NCI-H526 (cell line): Measurements from ENCODE around the gene ARID5B.
A peak's percentile ranks its signal among the peaks of the same experiment; 100 is the strongest.
"Not testable (repeated sequence)": the region's sequence is repeated elsewhere in the genome, so short reads cannot be mapped to it uniquely, and the experiment has no call there.

Source experiments
- DNase-seq, 2 experiments: peaks; one replicate each; lab custom pipeline; 2025; lab: John Stamatoyannopoulos, UW

The ARID5B gene

GRCh38 chr10:61965703-61966395, 64.3 kb downstream of the ARID5B start:
- DNase-seq = no peak

- DNase-seq = no peak
Observed at GRCh38 chr10:61967298-61967697, 65.8 kb downstream of the ARID5B start.

GRCh38 chr10:61970182-61971002, 68.9 kb downstream of the ARID5B start:
- DNase-seq = no peak

DNA sequence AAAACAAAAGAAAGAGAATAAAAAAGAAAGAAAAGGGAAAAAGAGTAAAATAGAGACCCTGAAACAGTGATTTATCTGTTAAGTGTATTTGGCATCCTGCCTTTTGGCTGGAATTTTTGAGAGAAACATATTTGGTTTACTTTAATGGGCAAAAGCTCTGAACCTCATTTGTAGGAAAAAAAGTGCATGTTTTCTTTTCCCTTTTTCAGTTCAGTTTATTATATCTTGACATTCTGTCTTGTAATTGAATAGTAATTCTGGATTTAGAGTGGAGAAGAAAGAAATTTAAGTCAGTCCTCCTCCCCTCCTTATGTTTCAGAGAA, 69.5 kb downstream of the ARID5B start:
- no peak for DNase-seq

- DNase-seq = no peak
Observed at GRCh38 chr10:61973169-61973568, 71.7 kb downstream of the ARID5B start.

DNA sequence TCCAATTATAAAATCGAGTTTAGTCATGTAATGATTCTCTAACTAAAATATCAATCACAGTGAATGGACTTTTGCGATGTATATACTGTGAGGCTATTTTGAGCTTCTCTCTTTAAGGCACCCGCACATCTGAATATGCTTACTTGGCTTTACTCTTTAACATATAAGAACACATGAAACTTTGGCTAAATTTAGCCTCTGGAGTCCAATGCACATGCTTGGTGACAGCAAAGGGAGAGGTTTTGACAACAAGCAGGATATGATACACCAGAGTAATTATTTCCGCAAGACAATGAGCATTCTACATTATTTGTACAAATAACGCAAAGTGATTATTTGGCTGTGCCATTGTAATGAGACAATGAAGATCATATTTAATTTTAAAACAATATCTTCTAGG, 72.4 kb downstream of the ARID5B start:
- no peak for DNase-seq

- DNase-seq = peak in 1 of 2 experiments; percentile 12
Observed at GRCh38 chr10:61974601-61975390, 73.3 kb downstream of the ARID5B start.

- DNase-seq = no peak
Observed at GRCh38 chr10:61975391-61975932, 74.0 kb downstream of the ARID5B start.

- DNase-seq = not testable (repeated sequence)
Observed at GRCh38 chr10:61976951-61977721, 75.6 kb downstream of the ARID5B start.

GRCh38 chr10:61978965-61979364, 77.5 kb downstream of the ARID5B start:
- no peak for DNase-seq

- no peak for DNase-seq
Observed at GRCh38 chr10:61981460-61981859, 80.0 kb downstream of the ARID5B start.

GRCh38 chr10:61983255-61983654, 81.8 kb downstream of the ARID5B start:
- no peak for DNase-seq

DNA sequence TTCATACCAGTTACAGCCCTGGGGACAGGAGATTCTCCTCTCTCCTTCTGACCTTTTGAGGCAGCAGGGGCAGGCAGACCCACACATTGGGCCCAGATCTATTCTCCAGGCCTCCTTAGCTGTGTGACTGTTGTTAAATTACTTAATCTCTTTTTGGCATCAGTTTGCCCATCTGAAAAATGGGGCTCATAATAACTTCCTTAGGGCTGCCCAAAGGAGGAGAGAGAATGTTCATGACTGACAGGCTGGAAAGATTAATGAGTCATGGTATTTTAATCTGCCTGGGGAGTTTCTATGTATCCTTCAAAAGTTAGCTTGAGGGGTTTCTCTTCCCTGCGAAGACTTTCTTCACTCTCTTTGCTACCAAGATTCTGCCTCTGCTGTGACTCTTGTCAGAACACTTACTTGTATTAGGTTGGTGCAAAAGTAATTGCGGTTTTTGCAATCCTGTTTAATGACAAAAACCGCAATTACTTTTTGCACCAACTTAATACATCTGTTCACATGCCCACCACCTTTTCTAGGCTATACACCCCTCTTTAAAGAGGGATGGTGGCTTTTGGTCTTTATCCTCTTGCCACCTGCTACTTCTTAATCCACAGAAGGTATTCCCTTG, 83.4 kb downstream of the ARID5B start:
- DNase-seq = no peak

DNA sequence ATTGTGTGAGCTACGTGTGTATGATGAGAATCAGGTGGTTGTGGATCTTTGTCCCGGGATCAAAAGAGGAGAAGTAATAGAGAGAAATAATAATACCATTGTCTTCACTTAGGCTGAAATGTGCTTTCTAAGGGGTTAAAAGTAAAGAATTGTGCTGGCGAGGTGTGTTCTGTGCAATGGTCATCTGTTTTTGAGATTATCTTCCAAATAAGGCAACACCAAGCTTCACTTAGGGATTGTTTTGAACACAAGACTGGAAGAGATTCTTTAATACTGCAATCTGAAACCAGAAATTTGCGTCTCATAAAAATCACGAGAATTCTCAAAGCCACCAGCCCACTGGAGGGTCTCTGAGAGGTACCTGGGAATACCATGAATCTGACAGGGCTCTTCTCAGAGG, 84.2 kb downstream of the ARID5B start:
- DNase-seq = no peak

GRCh38 chr10:61986382-61986781, 84.9 kb downstream of the ARID5B start:
- DNase-seq = no peak

- no peak for DNase-seq
Observed at GRCh38 chr10:61986788-61987492, 85.4 kb downstream of the ARID5B start.

GRCh38 chr10:61987537-61987936, 86.0 kb downstream of the ARID5B start:
- no peak for DNase-seq

DNA sequence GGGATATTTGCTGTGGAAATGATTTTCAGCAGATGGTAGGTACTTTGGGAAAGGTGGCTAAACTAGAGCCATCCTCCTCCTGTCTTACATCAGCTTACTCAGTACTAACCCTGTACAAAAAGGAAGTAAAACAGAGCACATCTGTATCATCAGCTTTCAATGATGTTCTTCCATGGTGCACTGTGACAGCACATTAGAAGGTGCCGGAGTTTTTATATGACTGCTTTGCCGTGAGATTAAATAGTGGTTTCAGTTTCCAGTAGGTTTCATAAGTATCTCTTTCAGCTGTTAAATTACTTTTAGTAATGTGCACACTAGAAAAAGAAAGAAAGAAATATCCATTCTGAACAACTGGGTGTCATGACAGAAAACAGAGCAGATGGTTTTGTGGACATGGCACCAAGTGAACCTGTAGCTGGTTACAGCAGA, 86.5 kb downstream of the ARID5B start:
- no peak for DNase-seq

GRCh38 chr10:61989995-61990760, 88.7 kb downstream of the ARID5B start:
- DNase-seq = no peak

DNA sequence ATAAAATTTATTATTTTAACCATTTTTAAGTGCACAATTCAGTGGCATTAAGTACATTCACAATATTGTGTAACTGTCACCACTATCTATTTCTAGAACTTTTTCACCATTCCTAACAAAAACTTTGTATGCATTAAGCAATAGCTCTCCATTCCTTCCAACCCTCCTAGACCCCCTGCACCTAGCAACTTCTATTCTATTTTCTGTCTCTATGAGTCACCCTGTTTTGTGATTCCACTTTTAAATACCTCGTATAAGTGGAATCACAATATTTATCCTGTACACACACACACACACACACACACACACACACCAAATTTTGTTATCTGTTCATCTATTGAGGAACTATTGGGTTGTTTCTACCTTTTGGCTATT, 89.2 kb downstream of the ARID5B start:
- DNase-seq = no peak
